Endometrial microvascular endothelial cells (primary cell): ENCODE data around the gene TRDMT1. TPM values are rescaled to one million over a fixed set of nuclear protein-coding genes. Genes with fewer than 3 reads are reported as not detected.

Experiments used
- in situ Hi-C: cut with HindIII; loops from 2 replicates; pipeline ENCODE4 v1.10.0; 2017; ENCODE audit warnings: low sequenced_read_pairs, low pct_unique_long_range_greater_than_20kb; ENCODE audit errors: inconsistent ontology term
- total RNA-seq: library from RNA; depleted of rRNA; stranded (reverse); fragments of >200 nt; gene quantifications from one replicate; pipeline ENCODE4 v1.2.3, GENCODE V29; 2015; ENCODE audit errors: inconsistent ontology term

Gene TRDMT1
- total RNA-seq, 1 donor from 2014 or later, result 4.8 TPM

GRCh38 chr10:17215782-17216122, 14.3 kb upstream of the TRDMT1 start:
- in situ Hi-C loops, result no loop called here

GRCh38 chr10:17214971-17215781, 13.7 kb upstream of the TRDMT1 start:
- in situ Hi-C loops, result no loop called here

DNA sequence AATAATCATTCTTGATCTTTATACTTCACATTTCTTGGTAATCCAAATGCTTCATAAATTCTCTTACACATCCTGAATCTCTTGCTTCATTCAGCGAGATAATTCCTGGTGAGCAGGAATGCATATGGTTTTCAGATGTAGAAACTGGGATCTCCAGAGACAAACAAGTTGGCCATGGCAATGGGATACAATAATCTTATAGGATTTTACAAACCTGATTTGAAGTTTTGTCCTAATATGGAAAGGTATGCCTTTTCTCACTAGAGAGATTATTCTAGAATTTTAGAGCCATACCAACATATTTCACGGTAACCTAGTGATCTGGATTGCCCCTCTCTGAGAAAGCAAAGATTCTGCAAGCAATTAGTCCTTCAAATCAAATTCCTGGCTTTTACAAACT, 13.1 kb upstream of the TRDMT1 start:
- in situ Hi-C loops, result no loop called here

DNA sequence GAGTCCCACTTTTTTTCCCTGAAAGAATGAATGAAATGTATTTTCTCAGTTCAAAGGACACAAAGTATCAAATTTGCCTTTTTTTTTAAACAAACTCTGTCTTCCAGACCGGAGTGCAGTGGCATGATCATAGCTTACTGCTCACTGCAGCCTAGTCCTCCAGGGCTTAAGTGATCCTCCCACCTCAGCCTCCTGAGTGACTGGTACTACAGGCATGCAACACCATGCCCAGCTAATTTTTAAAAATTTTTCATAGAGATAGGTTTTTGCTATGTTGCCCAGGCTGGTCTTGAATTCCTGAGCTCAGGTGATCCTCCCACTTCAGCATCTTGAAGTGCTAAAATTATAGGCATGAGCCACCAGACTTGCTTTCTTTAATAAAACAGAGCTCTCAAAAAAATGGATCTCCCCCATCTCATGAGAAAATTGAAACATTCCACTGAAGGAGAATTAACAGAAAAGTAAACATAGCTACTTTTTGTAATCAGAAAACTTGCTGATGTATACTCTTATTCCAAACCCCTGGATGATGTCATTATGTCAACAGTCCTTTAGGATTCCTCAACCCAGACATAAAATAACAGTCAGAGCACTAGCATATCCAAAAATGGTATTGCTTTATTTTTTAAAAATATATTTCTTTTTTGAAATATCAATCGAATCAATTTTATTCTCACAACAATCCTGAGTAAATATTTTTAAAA, 12.3 kb upstream of the TRDMT1 start:
- in situ Hi-C loops, result no loop called here

GRCh38 chr10:17212802-17213221, 11.3 kb upstream of the TRDMT1 start:
- in situ Hi-C loops, result no loop called here

DNA sequence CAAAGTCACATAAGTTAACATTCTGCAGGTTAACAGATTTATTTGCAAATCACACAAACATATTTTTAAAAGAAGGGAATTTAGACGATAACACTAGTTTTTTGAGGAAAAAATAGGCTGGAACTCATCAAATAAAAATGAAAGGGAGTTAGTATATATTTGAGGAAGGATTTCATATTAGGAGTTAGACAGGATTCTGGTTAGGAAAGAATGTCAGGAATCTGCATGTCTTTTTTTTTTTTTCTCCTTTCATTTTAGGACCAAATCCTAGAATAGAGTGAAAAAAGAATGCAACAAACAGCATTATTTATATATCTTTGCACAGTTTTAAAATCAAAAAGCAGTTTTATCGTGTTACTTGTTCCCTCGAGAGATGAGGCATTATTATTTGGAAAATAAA, 8.9 kb upstream of the TRDMT1 start:
- in situ Hi-C loops, result no loop called here

GRCh38 chr10:17209881-17210280, 8.4 kb upstream of the TRDMT1 start:
- in situ Hi-C loops, result no loop called here

- in situ Hi-C loops, result no loop called here
Measured at GRCh38 chr10:17209302-17209701, 7.8 kb upstream of the TRDMT1 start.

DNA sequence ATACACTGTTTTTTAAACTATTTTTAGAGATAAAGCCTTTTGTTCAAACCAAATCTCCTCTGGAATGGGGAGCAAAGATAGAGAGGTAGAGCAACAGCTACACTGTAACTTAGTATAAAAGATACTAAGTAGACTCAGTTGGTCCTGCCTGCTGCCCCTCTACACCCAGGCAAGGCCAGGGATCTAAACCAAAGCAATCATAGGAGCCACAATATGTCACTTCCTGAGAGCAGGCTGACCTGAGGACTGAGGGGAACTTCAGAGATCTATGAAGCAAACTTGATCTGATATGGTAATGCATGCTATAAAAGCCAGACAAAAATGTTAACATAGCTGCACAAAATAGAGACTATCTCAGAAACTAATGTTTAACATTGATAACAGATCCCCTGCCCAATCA, 7.0 kb upstream of the TRDMT1 start:
- in situ Hi-C loops, result no loop called here

DNA sequence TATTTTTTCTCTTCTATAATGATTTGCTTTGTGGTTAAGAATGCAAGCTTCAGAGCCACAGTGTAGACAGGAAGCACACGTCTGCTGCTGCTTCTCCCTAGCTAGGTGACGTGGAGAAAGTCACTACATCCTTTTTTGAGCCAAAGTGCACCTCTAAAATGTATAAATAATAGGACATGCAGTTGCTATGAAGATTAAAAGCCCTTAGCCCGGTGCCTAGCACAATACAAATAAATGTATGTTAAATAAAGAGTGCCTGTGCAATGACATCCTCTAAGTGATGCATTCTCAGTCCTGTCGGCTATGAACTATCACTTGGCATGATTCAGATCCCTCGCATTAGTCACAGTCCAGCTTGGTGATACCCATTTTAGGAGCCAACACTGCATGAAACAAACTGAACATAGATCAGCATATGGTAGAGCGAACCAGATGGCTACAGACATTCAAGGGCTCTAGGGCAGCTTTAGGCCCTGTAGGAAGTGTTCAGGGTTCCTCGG, 4.8 kb upstream of the TRDMT1 start:
- in situ Hi-C loops, result no loop called here

- in situ Hi-C loops, result no loop called here
Measured at GRCh38 chr10:17203416-17203815, 1.9 kb upstream of the TRDMT1 start.

DNA sequence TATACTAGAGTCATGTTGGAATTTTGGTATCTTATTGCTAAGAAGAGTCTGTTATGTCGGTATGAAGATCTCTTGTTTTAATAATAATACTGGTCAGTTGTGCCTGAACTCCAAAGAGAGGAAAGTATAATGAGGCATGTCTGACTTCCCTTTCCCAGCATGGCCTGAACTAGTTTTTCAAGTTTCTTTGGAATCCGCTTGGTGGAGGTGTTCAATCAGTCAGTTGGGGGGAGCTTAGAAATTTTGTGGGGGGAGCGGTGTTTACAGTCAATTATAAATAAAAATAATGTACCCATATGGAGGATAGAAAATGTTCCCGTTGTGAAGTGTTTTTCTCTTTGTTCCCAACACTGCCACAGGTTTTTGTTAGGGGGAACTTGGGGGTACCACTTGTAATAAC, 1.5 kb upstream of the TRDMT1 start:
- in situ Hi-C loops, result no loop called here

- in situ Hi-C loops, result no loop called here
Measured at GRCh38 chr10:17202506-17202905, 1.0 kb upstream of the TRDMT1 start.

DNA sequence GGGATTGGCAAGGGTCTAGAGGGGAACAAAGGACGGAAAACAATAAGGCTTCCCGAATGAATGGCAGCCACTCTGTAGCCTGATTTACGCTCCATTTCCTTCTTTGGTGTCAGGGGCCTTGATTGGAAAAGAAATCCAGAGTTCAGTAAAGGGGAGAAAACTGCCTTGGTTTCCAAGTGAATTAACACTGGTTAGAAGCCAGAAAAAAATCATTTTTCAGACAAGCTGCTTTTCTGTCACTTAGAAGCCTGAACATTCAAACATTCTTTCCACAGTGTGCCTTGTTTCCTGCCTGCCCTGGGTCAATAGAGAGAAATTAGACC, 283 bp upstream of the TRDMT1 start:
- in situ Hi-C loops, result no loop called here

DNA sequence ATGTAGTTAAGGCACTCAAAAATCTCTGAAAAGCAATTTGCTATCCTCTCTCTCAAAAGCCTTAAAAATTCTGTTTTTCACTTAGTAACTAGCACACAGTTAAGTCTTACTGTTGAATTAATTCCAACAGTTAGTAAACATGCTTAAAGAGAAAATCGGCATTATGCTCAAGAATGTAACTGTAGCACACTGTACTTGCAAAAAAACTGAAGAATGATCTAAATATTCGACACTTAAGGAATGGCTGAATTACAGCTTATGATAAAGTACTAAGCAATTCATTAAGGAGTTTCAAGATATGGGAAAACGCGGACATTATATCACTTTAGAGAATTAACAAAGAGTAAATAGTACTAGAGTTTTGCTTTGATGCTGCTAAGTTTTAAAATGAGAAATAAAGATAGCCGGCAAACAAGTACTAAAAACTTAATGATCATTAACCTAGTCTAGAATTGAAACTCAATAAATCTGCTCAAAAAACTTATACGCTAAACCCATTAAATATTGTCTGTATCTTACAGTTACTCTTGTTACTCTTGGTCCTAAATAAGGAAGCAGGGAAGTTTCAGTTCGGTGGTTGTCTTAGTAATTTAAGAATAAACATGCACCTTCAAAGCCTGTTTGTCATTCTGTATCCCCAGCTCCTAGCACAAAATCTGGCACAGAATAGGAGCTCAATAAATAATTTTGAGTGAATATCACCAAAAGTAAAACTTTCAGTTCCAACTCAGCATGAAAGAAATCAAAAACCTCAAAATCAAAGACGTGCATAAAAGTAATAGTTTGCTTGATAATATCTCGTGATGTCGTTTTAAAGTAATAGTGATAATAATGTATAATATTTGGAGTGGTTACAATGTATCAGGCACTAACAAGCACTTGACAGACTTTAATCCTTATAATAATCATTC, 1.2 kb downstream of the TRDMT1 start:
- in situ Hi-C loops, result no loop called here

GRCh38 chr10:17199351-17199804, 2.1 kb downstream of the TRDMT1 start:
- in situ Hi-C loops, result no loop called here

GRCh38 chr10:17196573-17196972, 4.9 kb downstream of the TRDMT1 start:
- in situ Hi-C loops, result no loop called here

GRCh38 chr10:17196045-17196444, 5.4 kb downstream of the TRDMT1 start:
- in situ Hi-C loops, result no loop called here

DNA sequence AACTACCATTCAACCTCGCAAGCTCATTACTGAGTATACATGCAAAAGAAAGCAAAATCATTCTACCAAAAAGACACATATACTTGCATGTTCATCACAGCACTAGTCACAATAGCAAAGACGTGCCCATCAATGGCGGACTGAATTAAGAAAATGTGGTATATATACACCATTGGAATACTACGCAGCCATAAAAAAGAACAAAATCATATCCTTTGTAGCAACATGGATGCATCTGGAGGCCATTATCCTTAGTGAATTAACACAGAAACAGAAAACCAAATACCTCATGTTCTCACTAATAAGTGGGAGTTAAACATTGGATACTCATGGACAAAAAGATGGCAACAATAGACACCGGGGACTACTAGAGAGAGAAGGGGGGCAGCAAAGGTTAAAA, 6.4 kb downstream of the TRDMT1 start:
- in situ Hi-C loops, result no loop called here
